Measurements from ENCODE around the gene FUT2.

The FUT2 gene

DNA sequence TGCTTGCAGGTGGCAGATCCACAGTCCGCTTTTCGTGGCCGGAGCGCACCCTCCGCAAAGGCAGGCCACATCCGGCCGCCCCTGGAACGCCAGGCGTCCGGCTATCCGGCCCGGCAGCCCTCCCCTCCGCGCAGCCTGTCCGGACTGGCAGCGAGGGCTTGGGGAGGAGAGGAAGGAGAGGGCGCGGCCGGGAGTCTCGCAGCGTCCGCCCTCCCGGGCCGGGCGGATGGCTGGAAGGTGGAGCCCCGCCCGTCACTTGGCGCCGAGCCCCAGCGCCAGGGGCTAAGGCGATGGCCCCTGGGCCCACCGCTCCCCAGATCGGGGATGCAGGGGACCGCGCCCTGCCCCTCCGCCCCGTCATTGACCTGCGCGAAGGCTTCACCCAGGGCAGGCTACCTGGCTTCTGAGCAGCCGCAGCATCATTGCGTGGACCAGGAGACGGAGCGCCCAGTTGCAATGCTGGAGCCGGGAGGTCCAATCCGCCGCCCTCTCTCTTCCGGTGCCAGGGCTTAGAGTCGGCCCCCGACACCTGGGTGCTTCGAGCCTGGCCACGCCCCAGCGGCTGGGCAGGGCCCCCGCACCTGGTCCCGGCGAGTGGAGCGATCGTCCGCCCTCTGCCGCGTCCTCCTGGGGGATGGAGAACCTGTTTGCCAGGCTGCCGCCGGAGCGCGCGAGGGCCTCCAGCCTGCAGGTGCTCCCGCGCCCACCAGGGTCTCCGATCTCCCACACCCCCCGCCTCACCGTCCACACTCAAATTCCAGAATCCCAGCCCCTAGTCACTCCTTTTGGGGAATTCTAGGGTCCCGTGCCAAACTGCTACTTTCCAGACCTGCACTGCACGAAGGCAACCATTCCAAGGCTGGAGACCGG is 57.0 kb downstream of the FUT2 start, which contains the start of gene FUT1:
Gene FUT1, minus strand, starts transcription at position 146 of the 870 bp plus-strand sequence. CDS start 1,360 bp downstream, outside the sequence.
- peak; percentile 20 for DNase-seq

GRCh38 chr19:48755084-48755641 is 59.4 kb downstream of the FUT2 start, which contains the start of gene FGF21:
TSS of gene FGF21 (plus strand) at chr19:48755524. CDS start at chr19:48756237, 713 bp downstream.
- DNase-seq, result no peak
